Renal pelvis (tissue), 4 donors: Measurements from ENCODE around the gene TCF12. TPM values are rescaled to one million over a fixed set of nuclear protein-coding genes. Genes with fewer than 3 reads are reported as not detected.

Experiments
- DNase-seq: peaks from one replicate; pipeline ENCODE4 v3.0.0-alpha.2; 2013
- polyA plus RNA-seq, 3 donors: library from polyadenylated mRNA; unstranded; fragments of 120-200 nt; gene quantifications; one replicate each; pipeline ENCODE4 v1.2.1, GENCODE V29; 2013; ENCODE audit not compliant: insufficient read length in 3 of 3

TCF12 gene
- polyA plus RNA-seq, 3 donors = 139 to 149 (median 142) TPM

DNA sequence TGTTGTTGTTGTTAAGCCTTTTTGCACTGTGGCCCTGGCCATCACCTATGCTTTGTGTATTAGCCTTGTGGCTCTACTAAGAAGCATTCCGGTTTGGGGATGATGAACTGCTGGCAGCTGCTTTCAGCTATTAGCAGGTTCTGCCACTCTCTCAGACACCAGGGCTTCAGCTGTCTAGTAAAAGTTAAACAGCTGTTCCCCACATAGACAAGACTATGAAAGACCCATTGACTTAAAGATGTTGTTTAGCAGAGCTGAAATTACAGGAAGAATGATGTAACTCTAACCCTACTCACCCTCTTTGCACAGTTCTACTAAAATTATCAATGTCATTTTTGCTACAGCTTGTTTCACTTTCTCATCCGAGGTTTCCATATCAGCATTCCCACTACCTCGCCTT is 326.7 kb downstream of the TCF12 start:
- DNase-seq = no peak

DNA sequence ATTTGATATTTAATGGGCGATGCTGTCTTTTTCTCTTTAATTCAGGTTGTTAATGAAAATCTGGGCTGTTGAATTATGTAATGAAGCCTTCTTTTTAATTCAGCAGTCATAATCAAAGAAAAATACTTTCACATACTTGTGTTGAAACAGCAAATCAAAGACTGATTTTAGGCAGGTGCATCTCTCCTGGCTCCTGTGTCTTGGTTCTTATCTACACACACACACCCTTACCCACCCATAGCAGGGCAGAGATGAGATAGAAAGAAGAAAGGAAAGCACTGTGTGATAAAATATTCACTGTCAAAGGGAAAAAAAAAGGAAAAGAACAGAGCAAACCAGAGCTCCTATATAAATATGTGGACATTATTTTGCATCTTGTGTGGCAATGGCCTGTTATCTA is 327.3 kb downstream of the TCF12 start:
- DNase-seq = no peak

DNA sequence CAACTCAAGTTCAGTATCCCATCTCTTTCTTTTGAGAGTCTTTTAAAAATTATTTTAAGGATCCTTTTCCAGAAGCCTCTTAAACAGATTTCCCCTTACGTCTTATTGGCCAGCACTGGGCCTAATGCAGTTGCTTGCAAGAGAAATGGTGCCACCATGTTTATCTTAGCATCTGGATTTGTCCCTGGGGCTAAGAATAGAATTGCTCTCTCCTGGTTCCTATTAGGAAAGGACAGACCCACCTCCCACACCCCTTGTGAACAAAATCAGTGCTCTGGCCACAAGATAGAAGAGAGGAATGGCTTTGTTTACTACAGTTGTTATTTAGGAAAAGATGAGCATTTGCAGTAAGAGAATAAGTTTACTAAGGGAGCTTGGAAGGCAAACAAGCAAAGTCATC is 329.6 kb downstream of the TCF12 start:
- DNase-seq = no peak

DNA sequence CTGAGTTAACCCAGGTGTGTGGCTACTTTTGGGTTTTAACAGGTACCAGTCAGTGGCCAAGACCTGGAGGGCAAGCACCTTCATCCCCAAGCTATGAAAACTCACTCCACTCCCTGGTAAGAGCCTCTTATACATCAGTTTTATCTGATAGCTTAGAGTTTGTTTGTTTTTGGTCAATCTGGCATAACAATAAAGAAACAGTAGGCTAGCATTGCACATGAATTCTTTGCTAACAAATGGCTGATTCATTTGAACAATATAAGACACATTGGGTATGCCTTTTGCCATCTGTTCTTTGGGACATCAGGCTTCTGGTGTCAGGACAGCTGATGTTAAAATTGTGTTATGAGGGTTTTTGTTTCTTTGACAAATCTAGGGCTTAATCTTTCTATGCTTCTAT is 332.9 kb downstream of the TCF12 start:
- no peak for DNase-seq

DNA sequence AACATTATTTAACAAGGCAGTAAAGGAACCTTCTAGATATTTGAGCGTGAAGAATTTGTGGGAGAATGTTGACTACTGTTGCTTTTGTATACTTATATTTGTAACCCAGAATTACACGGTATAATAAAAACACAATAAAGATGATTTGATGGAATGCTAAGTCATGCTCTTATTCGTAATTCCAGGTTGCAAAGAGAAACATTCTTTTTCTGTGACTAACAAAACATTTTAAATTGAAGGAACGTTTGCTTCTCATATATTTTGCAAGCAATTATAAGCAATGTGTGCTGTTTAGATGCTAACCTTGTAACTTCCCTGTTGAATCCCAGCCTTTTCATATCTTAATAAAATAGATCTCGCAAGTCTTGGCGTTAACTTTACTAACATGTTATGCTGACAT is 333.5 kb downstream of the TCF12 start:
- DNase-seq = no peak

DNA sequence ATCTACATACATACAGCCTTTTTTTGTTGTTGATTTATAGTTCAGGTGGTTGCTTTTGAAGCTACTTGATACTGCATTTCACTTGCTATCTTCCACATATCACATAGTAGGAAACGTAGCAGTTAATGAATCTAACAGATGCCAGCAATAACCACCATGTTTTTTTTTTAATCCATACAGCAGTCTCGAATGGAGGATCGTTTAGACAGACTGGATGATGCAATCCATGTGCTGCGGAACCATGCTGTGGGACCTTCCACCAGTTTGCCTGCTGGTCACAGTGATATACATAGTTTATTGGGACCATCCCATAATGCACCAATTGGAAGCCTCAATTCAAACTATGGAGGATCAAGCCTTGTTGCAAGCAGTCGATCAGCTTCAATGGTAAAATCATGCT is 334.6 kb downstream of the TCF12 start:
- DNase-seq = no peak

DNA sequence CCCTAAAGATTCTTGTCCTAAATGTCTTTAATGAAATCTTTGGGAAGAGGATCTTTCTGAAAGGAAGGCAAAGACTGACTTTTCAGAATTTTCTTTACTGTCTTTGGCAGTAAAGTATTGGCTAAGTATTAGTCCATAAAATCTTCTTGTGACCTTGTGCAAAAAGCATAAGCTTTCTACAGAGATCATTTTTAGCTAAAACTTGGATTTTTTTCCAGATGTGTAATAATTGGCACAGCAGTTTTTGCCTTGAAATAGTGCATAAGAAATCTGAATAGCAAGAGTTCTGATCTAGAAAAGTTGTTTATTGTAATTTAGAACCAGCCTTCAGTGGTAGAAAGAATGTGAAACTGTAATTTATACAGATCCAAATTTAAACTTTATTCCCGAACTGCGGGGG is 335.1 kb downstream of the TCF12 start:
- DNase-seq = no peak

DNA sequence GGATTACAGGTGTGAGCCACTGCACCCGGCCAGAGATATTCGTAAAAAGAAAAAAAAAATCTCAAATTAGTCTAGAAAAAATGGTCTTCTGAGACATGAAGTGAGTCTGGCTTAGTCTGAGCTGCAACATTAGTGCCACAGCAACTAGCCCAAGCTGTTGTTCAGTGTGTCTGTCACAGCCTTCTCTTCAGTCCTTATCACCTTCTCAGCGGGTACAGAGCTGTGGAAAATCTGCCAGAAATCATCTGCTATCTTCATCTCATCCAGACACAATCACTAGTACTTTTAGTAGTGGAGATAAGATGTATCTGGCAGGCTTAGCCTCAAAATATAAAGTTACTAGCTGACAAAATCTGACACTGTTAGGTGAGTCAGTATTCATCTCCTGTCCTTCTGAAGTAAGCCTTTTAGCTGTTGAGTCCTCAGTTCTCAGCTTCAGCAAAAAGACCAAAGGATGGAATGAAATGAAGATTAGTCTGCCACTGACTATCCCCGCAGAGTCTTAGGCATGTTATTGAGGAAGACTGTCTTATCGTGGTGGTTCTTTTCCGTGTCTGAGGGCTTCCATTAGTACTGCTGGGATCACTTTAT is 337.4 kb downstream of the TCF12 start:
- no peak for DNase-seq

DNA sequence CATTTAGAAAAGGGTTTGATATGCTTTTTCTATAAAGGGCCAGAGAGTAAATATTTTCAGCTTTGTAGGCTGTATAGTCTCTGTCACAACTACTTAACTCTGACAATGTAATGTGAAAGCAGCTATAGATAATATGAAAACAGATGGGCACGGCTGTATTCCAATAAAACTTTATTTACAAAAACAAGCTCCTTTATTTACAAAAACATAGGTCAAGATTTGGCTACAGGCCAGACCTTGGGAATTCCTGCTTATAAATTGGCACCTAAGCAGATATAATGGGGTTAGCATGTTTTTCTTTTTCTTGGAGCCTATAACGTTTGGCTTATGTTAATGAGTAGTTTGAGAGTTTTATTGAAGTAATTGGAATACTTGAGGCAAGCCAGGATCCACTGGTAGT is 338.5 kb downstream of the TCF12 start:
- no peak for DNase-seq

DNA sequence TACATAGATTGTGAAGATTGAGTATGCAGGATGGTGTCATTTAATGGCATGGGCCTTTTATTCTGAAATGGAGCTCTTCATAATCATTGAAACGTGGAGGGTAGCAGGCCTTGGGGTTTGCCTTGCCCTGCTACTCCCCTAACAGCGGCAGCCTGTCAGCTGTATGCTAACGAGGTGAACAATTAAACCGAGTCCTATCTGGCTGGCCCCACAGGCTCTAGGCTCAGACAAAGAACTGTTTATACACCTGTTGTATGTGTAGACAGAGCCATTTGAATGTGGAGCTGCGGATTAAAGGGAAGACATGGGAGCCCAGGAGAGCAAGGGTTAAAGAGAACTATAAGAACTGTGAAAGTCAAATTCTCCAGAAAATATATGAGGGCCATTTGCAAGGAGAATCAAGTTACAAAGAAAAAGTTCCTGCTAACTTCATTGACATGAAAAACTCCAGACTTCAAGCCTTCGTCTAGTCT is 341.2 kb downstream of the TCF12 start:
- peak; percentile 81 for DNase-seq

DNA sequence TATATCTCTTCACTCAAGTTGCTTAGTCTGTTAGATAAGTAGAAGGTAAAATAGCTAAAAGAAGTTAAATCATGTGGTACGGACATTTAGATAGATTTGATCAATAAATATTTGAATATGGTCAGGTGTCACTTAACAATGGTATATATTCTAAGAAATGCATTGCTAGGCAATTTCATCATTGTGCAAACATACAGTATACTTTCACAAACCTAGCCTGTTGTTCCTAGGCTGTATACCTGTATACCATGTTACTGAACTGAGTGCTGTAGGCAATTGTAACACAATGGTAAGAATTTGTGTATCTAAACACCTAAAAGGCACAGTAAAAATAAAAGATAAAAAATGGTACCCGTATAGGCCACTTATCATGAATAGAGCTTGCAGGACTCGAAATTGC is 345.1 kb downstream of the TCF12 start:
- DNase-seq = no peak

DNA sequence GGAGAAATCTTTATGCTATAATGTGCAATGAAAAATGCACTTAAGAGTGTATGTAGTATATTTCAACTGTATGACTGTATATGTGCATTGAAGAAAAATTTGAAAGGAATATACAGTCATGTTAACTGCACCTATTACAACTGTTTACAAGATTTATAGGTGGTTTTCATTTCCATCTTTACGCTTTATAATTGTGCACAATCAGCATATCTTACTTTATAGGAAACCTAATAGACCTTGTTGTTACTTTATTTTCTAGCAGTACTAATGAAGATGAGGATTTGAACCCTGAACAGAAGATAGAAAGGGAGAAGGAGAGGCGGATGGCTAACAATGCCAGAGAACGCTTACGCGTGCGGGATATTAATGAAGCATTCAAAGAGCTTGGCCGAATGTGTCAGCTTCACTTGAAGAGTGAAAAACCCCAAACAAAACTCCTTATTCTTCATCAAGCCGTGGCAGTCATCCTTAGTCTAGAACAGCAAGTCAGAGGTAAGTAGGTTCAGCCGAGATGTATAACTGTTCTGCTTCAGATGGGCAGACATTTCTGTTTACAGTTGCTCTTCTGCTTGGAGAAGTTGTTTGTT is 354.4 kb downstream of the TCF12 start:
- DNase-seq = no peak

DNA sequence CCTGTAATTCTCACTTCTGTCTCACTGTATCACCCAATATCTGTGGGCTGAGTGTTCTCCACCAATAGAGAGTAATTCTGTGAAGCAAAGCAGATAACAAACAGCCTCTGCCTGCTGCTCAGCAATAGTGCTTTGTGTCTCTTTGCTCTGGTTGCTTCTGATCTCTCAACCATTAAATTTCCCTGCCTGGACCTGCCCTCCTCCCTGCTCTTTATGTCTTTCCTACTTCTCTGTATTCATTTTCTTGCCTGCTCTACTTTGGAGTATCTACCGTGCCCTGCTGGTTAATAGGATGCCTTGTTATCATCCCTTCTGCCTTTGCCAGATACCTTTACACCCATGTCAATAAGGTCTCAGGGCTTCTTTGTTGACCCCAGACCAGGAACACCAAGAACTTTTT is 355.0 kb downstream of the TCF12 start:
- DNase-seq = no peak

DNA sequence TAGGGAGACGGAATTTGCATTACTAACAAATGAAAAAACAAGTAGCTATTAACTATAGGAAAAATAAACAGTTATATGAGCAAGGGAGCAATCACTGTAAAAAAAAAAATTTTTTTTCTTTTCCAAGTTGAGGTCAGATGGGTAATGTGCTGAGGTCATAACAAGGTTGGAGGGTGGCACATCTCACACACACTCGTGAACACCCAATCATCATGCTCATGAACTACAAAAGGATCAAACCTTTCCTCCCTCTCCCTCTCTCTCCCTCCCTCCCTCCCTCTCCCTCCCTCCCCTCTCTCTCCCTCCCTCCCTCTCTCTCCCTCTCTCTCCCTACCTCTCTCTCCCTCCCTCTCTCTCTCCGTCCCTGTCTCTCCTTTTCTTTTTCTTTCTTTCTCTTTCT is 360.0 kb downstream of the TCF12 start:
- no peak for DNase-seq

DNA sequence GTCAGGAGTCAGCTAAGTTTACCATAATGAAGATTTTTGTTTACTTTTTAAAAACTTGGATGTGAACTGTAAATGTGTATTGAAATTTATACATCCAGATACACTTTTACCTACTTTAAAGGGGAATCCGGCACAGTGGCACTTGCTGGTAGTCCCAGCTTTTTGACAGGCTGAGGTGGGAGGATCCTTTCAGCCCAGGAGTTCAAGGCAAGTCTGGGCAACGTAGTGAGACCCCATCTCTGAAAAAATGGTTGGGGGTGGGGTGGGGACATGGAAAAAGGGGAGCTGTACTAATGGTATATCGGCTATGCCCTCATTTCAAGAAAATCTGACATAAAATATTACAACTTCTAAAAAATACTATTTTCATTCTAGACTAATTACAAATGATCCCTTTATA is 362.0 kb downstream of the TCF12 start:
- no peak for DNase-seq

DNA sequence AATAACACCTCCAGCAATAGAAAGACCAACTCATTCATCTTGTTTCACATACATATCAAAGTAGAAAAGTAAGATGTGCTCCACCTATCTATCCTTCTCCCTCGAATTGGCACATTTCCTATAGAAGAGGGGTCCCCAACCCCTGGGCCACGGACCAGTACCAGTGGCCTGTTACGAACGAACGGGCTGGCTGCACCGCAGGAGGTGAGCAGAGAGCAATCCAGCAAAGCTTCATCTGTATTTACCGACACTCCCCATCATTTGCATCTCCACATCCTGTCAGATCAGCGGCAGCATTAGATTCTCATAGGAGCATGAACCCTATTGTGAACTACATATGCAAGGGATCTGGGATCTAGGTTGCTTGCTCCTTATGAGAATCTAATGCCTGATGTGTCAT is 362.9 kb downstream of the TCF12 start:
- no peak for DNase-seq

DNA sequence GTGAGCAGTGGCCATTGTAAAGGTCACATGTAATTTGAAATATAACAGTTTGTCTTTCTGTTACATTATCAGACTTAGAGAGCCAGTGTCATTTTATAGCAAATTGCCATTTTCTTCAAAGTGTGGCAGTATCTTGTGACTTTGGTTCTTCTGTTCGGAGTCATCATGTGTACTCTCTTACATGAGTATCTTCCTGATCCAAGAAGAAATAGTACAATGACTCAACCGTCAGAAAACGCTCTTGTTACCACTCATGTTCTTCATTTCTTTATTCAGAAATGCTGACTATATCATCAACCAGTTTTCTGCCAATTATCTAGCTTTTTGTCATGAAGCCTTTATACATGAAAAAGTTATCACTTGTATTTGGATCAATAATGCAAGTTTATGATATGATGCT is 364.2 kb downstream of the TCF12 start:
- no peak for DNase-seq

DNA sequence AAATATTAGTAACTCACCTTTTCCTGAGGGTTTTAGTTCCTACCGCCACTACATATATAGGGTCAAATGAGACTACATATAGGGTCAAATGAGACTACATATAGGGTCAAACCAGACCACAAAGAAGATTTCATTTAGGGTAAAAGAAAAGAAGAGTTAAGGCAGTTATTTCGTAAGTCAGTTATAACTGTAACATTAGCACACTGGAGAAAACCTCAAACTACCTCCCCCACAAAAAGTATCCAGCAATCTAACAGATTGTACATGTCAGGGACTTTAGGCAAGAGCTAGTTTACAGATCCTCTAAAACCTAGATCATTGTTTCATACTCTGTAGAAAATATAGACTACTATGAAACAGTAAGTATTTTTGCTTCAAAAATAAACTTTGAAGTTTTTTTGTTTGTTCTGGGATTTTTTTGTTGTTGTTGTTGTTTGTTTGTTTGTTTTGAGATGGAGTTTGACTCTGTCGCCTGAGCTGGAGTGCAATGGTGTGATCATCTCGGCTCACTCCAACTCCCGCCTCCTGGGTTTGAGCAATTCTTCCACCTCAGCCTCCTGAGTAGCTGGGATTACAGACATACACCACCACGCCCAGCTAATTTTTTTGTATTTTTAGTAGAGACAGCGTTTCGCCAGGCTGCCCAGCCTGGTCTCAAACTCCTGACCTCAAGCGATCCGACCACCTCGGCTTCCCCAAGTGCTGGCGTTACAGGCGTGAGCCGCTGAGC is 365.5 kb downstream of the TCF12 start:
- no peak for DNase-seq

DNA sequence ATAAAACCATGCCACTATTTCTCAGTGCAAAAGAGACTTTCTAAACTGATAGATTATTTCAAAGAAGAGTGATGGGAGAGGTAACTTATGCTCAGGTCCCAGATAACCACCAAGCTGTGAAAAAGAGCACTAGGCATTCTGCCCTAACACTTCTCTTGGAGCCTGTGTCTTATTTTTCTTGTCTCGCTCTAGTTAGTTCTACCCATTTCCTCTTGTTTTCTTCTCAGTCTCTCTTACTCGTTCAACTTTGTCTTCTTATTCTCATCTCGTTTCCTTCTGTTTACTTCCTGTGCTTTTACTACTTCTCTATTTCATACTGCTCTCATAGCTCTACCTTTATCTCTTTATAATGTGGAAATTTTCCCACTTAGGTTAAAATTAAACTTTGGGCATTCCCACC is 366.1 kb downstream of the TCF12 start:
- DNase-seq = no peak

DNA sequence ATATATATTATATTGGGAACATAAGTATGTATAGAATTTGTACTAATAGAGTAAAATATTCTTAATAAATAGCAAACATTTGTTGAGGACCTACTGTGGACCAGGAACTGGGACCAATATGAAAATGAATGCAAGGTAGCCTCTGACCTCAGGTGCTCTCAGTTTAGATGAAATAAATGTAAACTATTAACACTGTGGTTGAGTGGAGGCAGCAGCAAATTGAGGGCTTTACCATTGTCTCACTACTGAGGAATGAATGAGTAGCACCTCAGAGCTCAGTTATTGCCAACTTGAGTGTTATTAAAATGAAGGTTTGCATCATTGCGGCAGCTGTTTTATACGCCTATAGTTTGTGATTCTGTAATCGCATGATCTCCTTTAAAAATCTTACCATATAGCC is 366.9 kb downstream of the TCF12 start:
- DNase-seq = no peak

DNA sequence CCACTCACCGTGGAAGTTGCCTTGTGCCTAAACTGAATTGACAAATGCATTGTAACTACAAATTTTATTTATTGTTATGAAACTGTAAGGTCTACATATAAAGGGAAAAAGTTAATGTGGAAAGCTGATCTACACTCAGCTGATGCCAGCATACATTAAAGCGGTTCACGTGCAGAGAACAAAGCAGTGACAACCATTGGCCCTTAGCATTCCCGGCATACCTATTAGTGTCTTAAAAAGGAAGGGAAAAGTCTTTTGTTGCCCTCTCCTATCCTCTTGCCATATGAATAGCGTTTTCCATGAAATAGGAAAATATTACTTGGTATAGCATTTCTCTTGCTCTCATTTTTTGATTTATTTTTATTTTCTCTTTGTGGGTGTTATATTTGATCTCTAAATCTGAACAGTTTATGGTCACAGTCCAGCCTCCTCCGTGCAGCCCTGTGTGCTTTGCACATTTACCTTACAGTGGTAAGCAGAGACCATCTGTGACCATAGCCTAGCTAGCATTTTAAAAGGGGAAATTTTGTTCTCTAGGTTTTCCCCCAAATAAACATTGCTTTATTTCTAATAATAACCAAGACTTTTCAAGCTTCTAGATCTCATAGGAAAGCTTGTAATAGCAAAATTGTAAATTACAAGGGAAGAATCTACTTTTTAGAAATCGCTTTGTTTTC is 368.1 kb downstream of the TCF12 start:
- DNase-seq = no peak

DNA sequence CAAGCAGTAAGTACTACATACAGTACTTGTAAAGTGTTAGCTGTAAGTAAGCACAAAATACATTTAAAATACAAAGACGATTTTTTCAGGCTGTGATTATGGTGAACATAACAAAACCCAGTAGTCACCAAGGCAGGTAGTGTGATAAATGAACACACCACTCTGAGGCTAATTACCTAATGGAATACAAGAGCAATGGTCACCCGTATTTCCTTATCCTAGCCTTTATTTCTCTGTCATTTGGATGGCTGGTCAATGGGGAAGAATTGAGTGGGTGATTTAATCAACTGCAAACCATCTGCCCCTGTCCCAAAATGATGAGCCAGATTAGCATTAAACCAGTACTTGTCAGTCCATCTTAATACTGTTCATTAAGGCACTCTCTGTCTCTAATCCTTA is 368.7 kb downstream of the TCF12 start:
- no peak for DNase-seq

DNA sequence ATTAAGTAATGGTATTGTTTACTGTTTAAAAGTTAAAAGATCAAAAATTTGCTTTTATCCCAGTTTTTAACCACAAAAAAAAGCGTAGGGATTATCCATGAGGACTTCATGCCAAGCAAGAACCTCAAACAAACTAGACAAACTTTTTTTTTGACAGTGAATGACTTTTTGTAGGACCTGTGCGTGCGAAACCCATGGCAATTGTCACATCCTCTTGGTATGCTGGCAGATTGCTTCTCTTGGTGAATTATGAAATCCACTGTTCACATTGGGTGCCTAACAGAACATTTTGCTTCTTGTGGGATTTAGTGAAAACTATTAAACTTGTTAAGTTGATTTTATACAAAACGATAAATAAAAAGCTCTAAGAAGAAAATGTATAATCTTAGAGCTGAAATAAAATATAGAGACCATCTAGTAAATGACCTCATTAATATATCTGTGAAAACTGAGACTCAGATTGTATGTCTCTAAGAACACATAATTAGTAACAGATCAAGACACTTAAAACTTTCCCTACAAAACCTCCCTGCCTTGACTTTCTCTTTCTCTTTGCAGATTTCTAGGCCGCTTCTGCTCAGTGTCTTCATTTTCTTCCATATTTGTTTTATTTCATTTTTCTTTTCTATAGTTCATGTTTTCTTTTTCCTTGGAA is 370.6 kb downstream of the TCF12 start:
- no peak for DNase-seq
